ENCODE data around the gene IQSEC1.

Gene IQSEC1

DNA sequence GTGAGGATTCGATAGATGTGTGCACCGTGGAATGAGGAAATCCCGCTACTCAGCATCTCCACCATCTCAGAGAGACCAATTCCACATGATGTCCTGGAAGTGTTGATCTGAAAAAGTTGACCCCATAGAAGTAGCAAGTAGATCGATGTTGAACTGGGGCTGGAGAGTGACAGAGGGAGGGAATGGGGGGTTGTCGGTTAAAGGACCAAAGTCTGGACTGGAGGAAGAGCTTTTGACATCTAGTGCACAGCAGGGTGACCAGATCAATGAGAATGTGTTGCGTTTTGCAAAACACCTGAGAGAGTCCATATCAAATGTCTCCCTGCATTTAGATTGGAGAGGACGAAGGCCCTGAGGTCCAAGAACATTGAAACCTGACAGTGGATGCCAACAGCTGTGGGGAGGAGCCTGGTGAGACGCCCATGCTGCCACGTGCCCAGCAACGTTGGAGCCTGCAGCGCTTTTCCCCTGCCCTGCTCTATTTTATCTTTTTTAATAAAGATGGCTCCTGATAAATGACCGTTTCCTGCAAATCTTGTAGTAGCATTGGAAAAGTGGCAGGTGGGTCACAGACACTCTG lies 201.7 kb downstream of the IQSEC1 start:
- no peak overlapping the region for H2AK5ac ChIP-seq (ENCODE audit: low read depth, low read length)
- no peak overlapping the region for H4K8ac ChIP-seq (ENCODE audit: low read depth, low read length)
- no peak overlapping the region for H3K4me3 ChIP-seq (ENCODE audit: low read length in 2 of 2)
- H3K14ac ChIP-seq (ENCODE audit: low read length): peak overlapping the region; percentile 38
- H2BK5ac ChIP-seq (ENCODE audit: low read length): no peak overlapping the region
- no peak overlapping the region for H3K9ac ChIP-seq (ENCODE audit: low read depth, low read length, poor library complexity)
- no peak for DNase-seq (ENCODE audit: low spot score)
- H3K36me3 ChIP-seq (replicated peaks in 1 of 2; ENCODE audit: control insufficient read depth in 2 of 2, insufficient read depth in 2 of 2, low read length in 2 of 2): no peaks in the 10 kb centered on the region
- H2AFZ ChIP-seq (ENCODE audit: low read length): no peak overlapping the region
- no peak overlapping the region for H3K23ac ChIP-seq (ENCODE audit: low read depth, low read length, poor library complexity)
- no peak overlapping the region for H3K4me2 ChIP-seq (ENCODE audit: insufficient read depth, low read length, poor library complexity, severe bottlenecking)
- no CpG with 5 or more reads among the region's 12 CpGs for WGBS, 2 donors (ENCODE audit: extremely low coverage in 2 of 2, insufficient read length in 2 of 2, insufficient replicate concordance in 1 of 2)
- H2BK15ac ChIP-seq (ENCODE audit: low read length): no peak overlapping the region
- H3K27ac ChIP-seq (replicated peaks; ENCODE audit: low read length): no peak overlapping the region
- H3K79me1 ChIP-seq (ENCODE audit: low read depth, low read length): peaks cover 2% of the 10 kb centered on the region
- H3K18ac ChIP-seq (ENCODE audit: low read length): no peak overlapping the region
- H3K4me1 ChIP-seq (ENCODE audit: control insufficient read depth in 2 of 2, insufficient read depth in 1 of 2, low read depth in 1 of 2, low read length in 2 of 2): peaks cover 15 to 17% of the 10 kb centered on the region in 2 donors
- no peak overlapping the region for H3K4ac ChIP-seq (ENCODE audit: low read length)
- H2BK120ac ChIP-seq (ENCODE audit: low read depth, low read length): no peak overlapping the region
- peaks cover 0 to 23% (median 2%) of the 10 kb centered on the region in 3 experiments for H3K27me3 ChIP-seq (ENCODE audit: control insufficient read depth in 3 of 3, insufficient read depth in 3 of 3, low read depth in 1 of 3, low read length in 3 of 3)
- H2BK12ac ChIP-seq (ENCODE audit: low read length): no peak overlapping the region
- H4K91ac ChIP-seq (ENCODE audit: low read depth, low read length, poor library complexity): no peak overlapping the region
- H3K9me3 ChIP-seq (replicated peaks in 1 of 2; ENCODE audit: control insufficient read depth in 2 of 2, insufficient read depth in 1 of 2, low read depth in 1 of 2, low read length in 2 of 2): no peaks in the 10 kb centered on the region

DNA sequence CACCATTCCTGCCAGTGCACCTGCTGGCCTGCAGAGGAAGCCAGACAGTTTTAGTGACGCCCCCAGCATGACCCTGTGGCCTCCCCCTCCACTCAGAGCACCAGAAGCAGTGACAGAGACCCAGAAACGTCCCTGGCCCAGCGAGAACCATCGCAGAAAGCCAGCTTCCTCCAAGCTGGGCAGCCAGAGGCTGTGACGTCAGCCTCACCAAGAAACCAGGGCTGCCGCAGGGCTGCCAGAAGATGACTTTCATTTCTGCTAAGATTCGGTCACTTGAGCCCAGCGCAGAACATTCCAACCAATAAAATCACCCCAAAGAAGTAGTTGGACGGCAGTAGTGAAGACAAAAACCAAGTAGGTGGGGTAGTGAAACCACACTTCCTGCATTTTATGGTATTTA lies 202.3 kb downstream of the IQSEC1 start:
- no peak overlapping the region for H2BK15ac ChIP-seq (ENCODE audit: low read length)
- H2AK5ac ChIP-seq (ENCODE audit: low read depth, low read length): no peak overlapping the region
- H3K4me2 ChIP-seq (ENCODE audit: insufficient read depth, low read length, poor library complexity, severe bottlenecking): no peak overlapping the region
- H3K4me1 ChIP-seq (ENCODE audit: control insufficient read depth in 2 of 2, insufficient read depth in 1 of 2, low read depth in 1 of 2, low read length in 2 of 2): peaks cover 13 to 14% of the 10 kb centered on the region in 2 donors
- no peak for DNase-seq (ENCODE audit: low spot score)
- no peak overlapping the region for H2BK12ac ChIP-seq (ENCODE audit: low read length)
- no peak overlapping the region for H3K18ac ChIP-seq (ENCODE audit: low read length)
- H2BK120ac ChIP-seq (ENCODE audit: low read depth, low read length): no peak overlapping the region
- no peak overlapping the region for H2BK5ac ChIP-seq (ENCODE audit: low read length)
- H3K23ac ChIP-seq (ENCODE audit: low read depth, low read length, poor library complexity): no peak overlapping the region
- no peaks in the 10 kb centered on the region for H3K36me3 ChIP-seq (replicated peaks in 1 of 2; ENCODE audit: control insufficient read depth in 2 of 2, insufficient read depth in 2 of 2, low read length in 2 of 2)
- H3K9me3 ChIP-seq (replicated peaks in 1 of 2; ENCODE audit: control insufficient read depth in 2 of 2, insufficient read depth in 1 of 2, low read depth in 1 of 2, low read length in 2 of 2): peaks cover 0 to under 1% of the 10 kb centered on the region in 2 donors
- H3K4me3 ChIP-seq (ENCODE audit: low read length in 2 of 2): no peak overlapping the region
- peaks cover 0 to 23% (median 2%) of the 10 kb centered on the region in 3 experiments for H3K27me3 ChIP-seq (ENCODE audit: control insufficient read depth in 3 of 3, insufficient read depth in 3 of 3, low read depth in 1 of 3, low read length in 3 of 3)
- no peak overlapping the region for H4K91ac ChIP-seq (ENCODE audit: low read depth, low read length, poor library complexity)
- H3K4ac ChIP-seq (ENCODE audit: low read length): no peak overlapping the region
- no peak overlapping the region for H3K27ac ChIP-seq (replicated peaks; ENCODE audit: low read length)
- no CpG with 5 or more reads among the region's 9 CpGs for WGBS, 2 donors (ENCODE audit: extremely low coverage in 2 of 2, insufficient read length in 2 of 2, insufficient replicate concordance in 1 of 2)
- no peak overlapping the region for H2AFZ ChIP-seq (ENCODE audit: low read length)
- no peak overlapping the region for H3K9ac ChIP-seq (ENCODE audit: low read depth, low read length, poor library complexity)
- H3K79me1 ChIP-seq (ENCODE audit: low read depth, low read length): peaks cover 2% of the 10 kb centered on the region
- no peak overlapping the region for H4K8ac ChIP-seq (ENCODE audit: low read depth, low read length)
- H3K14ac ChIP-seq (ENCODE audit: low read length): no peak overlapping the region

DNA sequence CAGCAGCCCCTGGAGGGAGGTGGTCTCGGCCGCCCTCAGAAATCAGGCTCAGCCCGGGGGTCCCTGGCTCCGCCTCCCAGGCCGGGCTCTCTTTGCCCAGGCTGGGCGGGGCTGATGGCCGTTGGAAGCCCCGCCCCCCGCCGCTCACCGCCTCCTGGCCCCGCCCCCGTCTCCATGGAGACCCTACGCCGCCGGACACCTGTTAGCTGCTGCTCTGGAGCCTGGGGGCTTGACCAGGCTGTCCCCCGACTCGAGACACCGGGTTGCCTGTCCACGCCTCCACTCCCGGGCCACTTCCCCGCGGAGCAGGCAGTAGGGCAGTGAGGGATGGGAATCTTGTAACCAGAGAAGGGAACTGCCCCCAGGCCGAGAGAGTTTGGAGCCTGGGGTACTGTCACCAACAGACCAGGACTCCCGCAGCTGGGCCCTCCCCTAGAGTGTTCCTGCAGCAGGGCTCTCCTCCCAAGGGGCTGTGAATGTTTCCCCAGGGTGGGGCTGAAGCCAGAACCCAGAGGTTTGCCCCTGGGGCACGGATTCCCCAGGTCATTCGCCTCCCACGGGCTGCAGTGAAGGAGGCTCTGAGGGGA lies 204.1 kb downstream of the IQSEC1 start:
- no peak overlapping the region for H3K14ac ChIP-seq (ENCODE audit: low read length)
- WGBS, 2 donors (ENCODE audit: extremely low coverage in 2 of 2, insufficient read length in 2 of 2, insufficient replicate concordance in 1 of 2): no CpG with 5 or more reads among the region's 28 CpGs
- H2BK120ac ChIP-seq (ENCODE audit: low read depth, low read length): no peak overlapping the region
- H3K4ac ChIP-seq (ENCODE audit: low read length): no peak overlapping the region
- H3K4me1 ChIP-seq (ENCODE audit: control insufficient read depth in 2 of 2, insufficient read depth in 1 of 2, low read depth in 1 of 2, low read length in 2 of 2): peaks cover 9 to 13% of the 10 kb centered on the region in 2 donors
- peaks cover 0 to 23% (median 0%) of the 10 kb centered on the region in 3 experiments for H3K27me3 ChIP-seq (ENCODE audit: control insufficient read depth in 3 of 3, insufficient read depth in 3 of 3, low read depth in 1 of 3, low read length in 3 of 3)
- H3K9ac ChIP-seq (ENCODE audit: low read depth, low read length, poor library complexity): peak overlapping the region; percentile 60
- no peak overlapping the region for H4K91ac ChIP-seq (ENCODE audit: low read depth, low read length, poor library complexity)
- peak overlapping the region; percentile 37 for H2BK15ac ChIP-seq (ENCODE audit: low read length)
- peaks cover 6 to 9% of the 10 kb centered on the region in 2 donors for H3K9me3 ChIP-seq (replicated peaks in 1 of 2; ENCODE audit: control insufficient read depth in 2 of 2, insufficient read depth in 1 of 2, low read depth in 1 of 2, low read length in 2 of 2)
- peak overlapping the region; percentile 48 to 84 for H3K4me3 ChIP-seq (ENCODE audit: low read length in 2 of 2)
- H2BK12ac ChIP-seq (ENCODE audit: low read length): no peak overlapping the region
- peak overlapping the region; percentile 53 for H2BK5ac ChIP-seq (ENCODE audit: low read length)
- H3K4me2 ChIP-seq (ENCODE audit: insufficient read depth, low read length, poor library complexity, severe bottlenecking): peak overlapping the region; percentile 89
- no peak overlapping the region for H2AK5ac ChIP-seq (ENCODE audit: low read depth, low read length)
- peak overlapping the region; percentile 65 for H3K23ac ChIP-seq (ENCODE audit: low read depth, low read length, poor library complexity)
- no peak overlapping the region for H4K8ac ChIP-seq (ENCODE audit: low read depth, low read length)
- DNase-seq (ENCODE audit: low spot score): peak; percentile 77
- H2AFZ ChIP-seq (ENCODE audit: low read length): peak overlapping the region; percentile 95
- no peak overlapping the region for H3K27ac ChIP-seq (replicated peaks; ENCODE audit: low read length)
- H3K18ac ChIP-seq (ENCODE audit: low read length): peak overlapping the region; percentile 99
- no peaks in the 10 kb centered on the region for H3K36me3 ChIP-seq (replicated peaks in 1 of 2; ENCODE audit: control insufficient read depth in 2 of 2, insufficient read depth in 2 of 2, low read length in 2 of 2)
- peaks cover 2% of the 10 kb centered on the region for H3K79me1 ChIP-seq (ENCODE audit: low read depth, low read length)
